DLD1 (cell line): ENCODE results near the gene MACROD2.

ENCODE experiments used
- in situ Hi-C: cut with HindIII; loops from 2 replicates; pipeline ENCODE4 v1.10.0; 2017; ENCODE audit warnings: low sequenced_read_pairs

The MACROD2 gene

GRCh38 chr20:15445056-15445840, 1449.9 kb downstream of the MACROD2 start:
- in situ Hi-C loops: no loop called here

- in situ Hi-C loops: no loop called here
Measured at GRCh38 chr20:15446373-15446772, 1451.1 kb downstream of the MACROD2 start.

- in situ Hi-C loops: no loop called here
Measured at GRCh38 chr20:15447549-15447948, 1452.2 kb downstream of the MACROD2 start.

- in situ Hi-C loops: no loop called here
Measured at GRCh38 chr20:15449061-15449460, 1453.7 kb downstream of the MACROD2 start.

- in situ Hi-C loops: no loop called here
Measured at GRCh38 chr20:15451241-15451640, 1455.9 kb downstream of the MACROD2 start.

GRCh38 chr20:15455279-15455678, 1460.0 kb downstream of the MACROD2 start:
- in situ Hi-C loops: no loop called here

- in situ Hi-C loops: no loop called here
Measured at GRCh38 chr20:15461938-15462337, 1466.6 kb downstream of the MACROD2 start.

GRCh38 chr20:15475483-15475882, 1480.2 kb downstream of the MACROD2 start:
- in situ Hi-C loops: no loop called here

GRCh38 chr20:15476186-15476585, 1480.9 kb downstream of the MACROD2 start:
- in situ Hi-C loops: no loop called here

- in situ Hi-C loops: no loop called here
Measured at GRCh38 chr20:15476781-15477180, 1481.5 kb downstream of the MACROD2 start.

- in situ Hi-C loops: no loop called here
Measured at GRCh38 chr20:15482525-15482924, 1487.2 kb downstream of the MACROD2 start.

- in situ Hi-C loops: no loop called here
Measured at GRCh38 chr20:15485519-15485918, 1490.2 kb downstream of the MACROD2 start.

- in situ Hi-C loops: no loop called here
Measured at GRCh38 chr20:15487030-15487429, 1491.7 kb downstream of the MACROD2 start.

- in situ Hi-C loops: no loop called here
Measured at GRCh38 chr20:15487682-15488081, 1492.4 kb downstream of the MACROD2 start.

- in situ Hi-C loops: no loop called here
Measured at GRCh38 chr20:15491575-15491974, 1496.3 kb downstream of the MACROD2 start.

GRCh38 chr20:15494851-15495250, 1499.5 kb downstream of the MACROD2 start:
- in situ Hi-C loops: no loop called here

- in situ Hi-C loops: no loop called here
Measured at GRCh38 chr20:15496501-15497039, 1501.3 kb downstream of the MACROD2 start.

GRCh38 chr20:15498926-15499325, 1503.6 kb downstream of the MACROD2 start:
- in situ Hi-C loops: no loop called here

GRCh38 chr20:15506311-15506710, 1511.0 kb downstream of the MACROD2 start:
- in situ Hi-C loops: no loop called here

- in situ Hi-C loops: no loop called here
Measured at GRCh38 chr20:15507151-15507550, 1511.8 kb downstream of the MACROD2 start.

GRCh38 chr20:15511551-15511950, 1516.2 kb downstream of the MACROD2 start:
- in situ Hi-C loops: no loop called here

- in situ Hi-C loops: no loop called here
Measured at GRCh38 chr20:15512916-15513315, 1517.6 kb downstream of the MACROD2 start.

GRCh38 chr20:15515691-15516090, 1520.4 kb downstream of the MACROD2 start:
- in situ Hi-C loops: no loop called here
